ENCODE data around the gene MAB21L1. TPM values are rescaled to one million over a fixed set of nuclear protein-coding genes. Genes with fewer than 3 reads are reported as not detected.

The MAB21L1 gene
- total and polyA plus RNA-seq, 4 donors = under 0.01 to 0.07 (median 0.03) TPM; not detected in 1

DNA sequence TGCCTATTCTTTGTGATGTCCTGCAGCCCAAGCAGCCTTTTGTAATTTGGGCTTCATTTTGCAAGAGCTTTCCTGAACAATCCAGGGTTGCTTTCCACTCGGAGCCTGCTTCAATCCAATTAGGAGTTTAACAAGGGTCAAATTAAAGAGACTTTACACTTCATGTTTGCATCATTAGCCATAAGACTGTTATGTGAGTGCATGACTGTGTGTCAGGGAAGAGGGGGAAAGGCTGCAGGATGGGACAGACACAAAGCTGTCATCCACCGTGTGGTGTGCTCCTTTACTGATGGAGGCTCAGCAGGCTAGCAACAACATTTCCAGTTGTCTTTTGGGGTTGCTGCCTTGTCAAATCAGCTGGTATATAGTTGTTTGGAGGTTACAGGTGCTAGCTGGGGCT, 23.7 kb upstream of the MAB21L1 start:
- no peak for DNase-seq (ENCODE audit: low spot score)
- Histone ChIP-seq H3K4me3 (ENCODE audit: low read depth in 1 of 3, low read length in 3 of 3) (no peak overlapping the region), H3K27ac (ENCODE audit: low read depth in 1 of 2, low read length in 2 of 2) (no peak overlapping the region), H3K36me3 (ENCODE audit: control insufficient read depth in 4 of 4, insufficient read depth in 3 of 4, low read depth in 1 of 4, low read length in 3 of 4) (no peaks in the 10 kb centered on the region), H3K4me1 (ENCODE audit: control insufficient read depth in 4 of 4, insufficient read depth in 4 of 4, low read length in 3 of 4) (no peaks in the 10 kb centered on the region), H3K9ac (ENCODE audit: low read depth in 1 of 2, low read length in 2 of 2) (no peak overlapping the region), H3K27me3 (ENCODE audit: control insufficient read depth in 4 of 4, insufficient read depth in 4 of 4, low read length in 3 of 4) (no peaks in the 10 kb centered on the region), H3K9me3 (ENCODE audit: control insufficient read depth in 4 of 4, low read length in 3 of 4) (no peaks in the 10 kb centered on the region)
- no peak for TF ChIP-seq TAF1 (conservative IDR thresholded peaks at IDR 0.05)
- no peak for TF ChIP-seq MAX (IDR thresholded peaks at IDR 0.05)
- no peak for TF ChIP-seq RAD21 (IDR thresholded peaks at IDR 0.05)
- TF ChIP-seq HNF4G (IDR thresholded peaks at IDR 0.05) = no peak
- no peak for TF ChIP-seq FOXA1 (IDR thresholded peaks at IDR 0.05)
- TF ChIP-seq HNF4A (conservative IDR thresholded peaks at IDR 0.05) = no peak
- TF ChIP-seq, protein P1, sequence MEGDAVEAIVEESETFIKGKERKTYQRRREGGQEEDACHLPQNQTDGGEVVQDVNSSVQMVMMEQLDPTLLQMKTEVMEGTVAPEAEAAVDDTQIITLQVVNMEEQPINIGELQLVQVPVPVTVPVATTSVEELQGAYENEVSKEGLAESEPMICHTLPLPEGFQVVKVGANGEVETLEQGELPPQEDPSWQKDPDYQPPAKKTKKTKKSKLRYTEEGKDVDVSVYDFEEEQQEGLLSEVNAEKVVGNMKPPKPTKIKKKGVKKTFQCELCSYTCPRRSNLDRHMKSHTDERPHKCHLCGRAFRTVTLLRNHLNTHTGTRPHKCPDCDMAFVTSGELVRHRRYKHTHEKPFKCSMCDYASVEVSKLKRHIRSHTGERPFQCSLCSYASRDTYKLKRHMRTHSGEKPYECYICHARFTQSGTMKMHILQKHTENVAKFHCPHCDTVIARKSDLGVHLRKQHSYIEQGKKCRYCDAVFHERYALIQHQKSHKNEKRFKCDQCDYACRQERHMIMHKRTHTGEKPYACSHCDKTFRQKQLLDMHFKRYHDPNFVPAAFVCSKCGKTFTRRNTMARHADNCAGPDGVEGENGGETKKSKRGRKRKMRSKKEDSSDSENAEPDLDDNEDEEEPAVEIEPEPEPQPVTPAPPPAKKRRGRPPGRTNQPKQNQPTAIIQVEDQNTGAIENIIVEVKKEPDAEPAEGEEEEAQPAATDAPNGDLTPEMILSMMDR (IDR thresholded peaks at IDR 0.05; ENCODE audit: low read depth, low read length, missing input control) = no peak
- no peak for TF ChIP-seq FOXA2 (IDR thresholded peaks at IDR 0.05)
- no peak for TF ChIP-seq YY1 (IDR thresholded peaks at IDR 0.05)
- no peak for TF ChIP-seq NR2F2 (IDR thresholded peaks at IDR 0.05)
- TF ChIP-seq JUND (IDR thresholded peaks at IDR 0.05) = no peak
- no peak for TF ChIP-seq SP1 (IDR thresholded peaks at IDR 0.05)
- TF ChIP-seq RXRA (IDR thresholded peaks at IDR 0.05) = no peak
- no peak for TF ChIP-seq GABPA (IDR thresholded peaks at IDR 0.05 in 1 of 2, conservative IDR thresholded peaks at IDR 0.05 in 1 of 2)
- 57% methylated on average over 2 of the region's 2 CpGs for WGBS

DNA sequence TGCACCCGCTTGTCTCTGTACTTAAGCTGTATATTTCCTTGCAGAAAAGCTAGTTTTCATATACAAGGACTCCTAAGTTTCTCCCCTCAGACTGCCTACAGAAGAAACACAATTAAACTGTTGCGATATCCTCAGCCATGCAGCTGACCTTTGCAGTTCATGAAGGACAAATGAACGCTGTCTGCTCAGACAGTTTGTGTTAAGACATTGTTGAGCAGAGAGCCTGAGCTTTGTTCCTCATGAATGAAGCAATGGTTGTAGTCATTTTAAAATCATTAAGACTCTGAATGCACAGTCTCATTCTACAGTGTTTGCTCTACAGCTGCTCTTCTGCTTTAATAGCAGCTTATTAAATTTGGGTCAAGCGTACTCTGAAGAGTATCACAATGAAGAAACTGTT, 23.2 kb upstream of the MAB21L1 start:
- H3K4me1 ChIP-seq (ENCODE audit: control insufficient read depth in 4 of 4, insufficient read depth in 4 of 4, low read length in 3 of 4) = no peaks in the 10 kb centered on the region
- TF ChIP-seq EGR1 (IDR thresholded peaks at IDR 0.05; ENCODE audit: low read depth in 2 of 2) (no peak), HNF4A (conservative IDR thresholded peaks at IDR 0.05) (no peak), MAX (IDR thresholded peaks at IDR 0.05) (no peak), ZBTB33 (IDR thresholded peaks at IDR 0.05) (no peak), GABPA (IDR thresholded peaks at IDR 0.05 in 1 of 2, conservative IDR thresholded peaks at IDR 0.05 in 1 of 2) (no peak), RAD21 (IDR thresholded peaks at IDR 0.05) (no peak), SP1 (IDR thresholded peaks at IDR 0.05) (no peak)
- H3K9me3 ChIP-seq (ENCODE audit: control insufficient read depth in 4 of 4, low read length in 3 of 4) = no peaks in the 10 kb centered on the region
- H3K27ac ChIP-seq (ENCODE audit: low read depth in 1 of 2, low read length in 2 of 2) = no peak overlapping the region
- no peak overlapping the region for H3K9ac ChIP-seq (ENCODE audit: low read depth in 1 of 2, low read length in 2 of 2)
- H3K4me3 ChIP-seq (ENCODE audit: low read depth in 1 of 3, low read length in 3 of 3) = no peak overlapping the region
- DNase-seq (ENCODE audit: low spot score) = no peak
- 80% methylated on average over 4 of the region's 4 CpGs for WGBS
- no peaks in the 10 kb centered on the region for H3K27me3 ChIP-seq (ENCODE audit: control insufficient read depth in 4 of 4, insufficient read depth in 4 of 4, low read length in 3 of 4)
- no peaks in the 10 kb centered on the region for H3K36me3 ChIP-seq (ENCODE audit: control insufficient read depth in 4 of 4, insufficient read depth in 3 of 4, low read depth in 1 of 4, low read length in 3 of 4)

All from liver (tissue), 9 donors.